Prostate gland (tissue), 2 donors: ENCODE measurements around the gene ZFP62.
"Not testable (repeated sequence)": the region's sequence is repeated elsewhere in the genome, so short reads cannot be mapped to it uniquely, and the experiment has no call there.

Source experiments
- POLR2AphosphoS5 ChIP-seq: sonication (generic); formaldehyde crosslinking; IDR thresholded peaks from one replicate; pipeline ENCODE4 v1.6.1; 2017; ENCODE audit warnings: antibody characterized with exemption
- TF ChIP-seq, protein P1 (sequence below), 4 experiments: fragments of 200-600 bp in 2 of 4; fragments of 450-650 bp in 2 of 4; sonication (generic) in 2 of 4; IDR thresholded peaks; 1 replicate in 3 of 4; 2 replicates in 1 of 4; pipeline ENCODE4 v1.5.1; 2016 to 2019; ENCODE audit warnings: antibody characterized with exemption in 4 of 4, mild to moderate bottlenecking in 2 of 4, moderate library complexity in 2 of 4

- not testable (repeated sequence) for TF ChIP-seq POLR2AphosphoS5
- TF ChIP-seq, protein P1, sequence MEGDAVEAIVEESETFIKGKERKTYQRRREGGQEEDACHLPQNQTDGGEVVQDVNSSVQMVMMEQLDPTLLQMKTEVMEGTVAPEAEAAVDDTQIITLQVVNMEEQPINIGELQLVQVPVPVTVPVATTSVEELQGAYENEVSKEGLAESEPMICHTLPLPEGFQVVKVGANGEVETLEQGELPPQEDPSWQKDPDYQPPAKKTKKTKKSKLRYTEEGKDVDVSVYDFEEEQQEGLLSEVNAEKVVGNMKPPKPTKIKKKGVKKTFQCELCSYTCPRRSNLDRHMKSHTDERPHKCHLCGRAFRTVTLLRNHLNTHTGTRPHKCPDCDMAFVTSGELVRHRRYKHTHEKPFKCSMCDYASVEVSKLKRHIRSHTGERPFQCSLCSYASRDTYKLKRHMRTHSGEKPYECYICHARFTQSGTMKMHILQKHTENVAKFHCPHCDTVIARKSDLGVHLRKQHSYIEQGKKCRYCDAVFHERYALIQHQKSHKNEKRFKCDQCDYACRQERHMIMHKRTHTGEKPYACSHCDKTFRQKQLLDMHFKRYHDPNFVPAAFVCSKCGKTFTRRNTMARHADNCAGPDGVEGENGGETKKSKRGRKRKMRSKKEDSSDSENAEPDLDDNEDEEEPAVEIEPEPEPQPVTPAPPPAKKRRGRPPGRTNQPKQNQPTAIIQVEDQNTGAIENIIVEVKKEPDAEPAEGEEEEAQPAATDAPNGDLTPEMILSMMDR (IDR thresholded peaks at IDR 0.05): not testable (repeated sequence)
Measured at GRCh38 chr5:180885845-180886529, 24.9 kb upstream of the ZFP62 start.
